Mononuclear cell (primary cell): ENCODE results near the gene GADL1. TPM values are rescaled to one million over a fixed set of nuclear protein-coding genes. Genes with fewer than 3 reads are reported as not detected.

ENCODE experiments used
- H3K27me3 ChIP-seq: 2 replicates; pipeline ENCODE4 v1.6.0; 2011; ENCODE audit warnings: low read length, control low read depth; ENCODE audit not compliant: insufficient read depth
- H3K4me1 ChIP-seq: 2 replicates; pipeline ENCODE4 v1.5.1; 2011; ENCODE audit warnings: mild to moderate bottlenecking, low read length, control low read depth; ENCODE audit not compliant: insufficient read depth
- H3K4me3 ChIP-seq: 2 replicates; pipeline ENCODE4 v1.5.1; 2011; ENCODE audit warnings: mild to moderate bottlenecking, low read length, moderate library complexity
- H3K9me3 ChIP-seq: 2 replicates; pipeline ENCODE4 v1.5.1; 2011; ENCODE audit warnings: low read depth, mild to moderate bottlenecking, control low read depth, low read length
- total RNA-seq: library from RNA; depleted of rRNA; stranded (reverse); fragments of >200 nt; gene quantifications from one replicate; pipeline ENCODE4 v1.2.3, GENCODE V29; 2012

The GADL1 gene
- total RNA-seq, 1 donor: 0.94 TPM

- Histone ChIP-seq H3K27me3 (no peaks in the 10 kb centered on the region), H3K9me3 (no peaks in the 10 kb centered on the region), H3K4me3 (no peak overlapping the region), H3K4me1 (no peaks in the 10 kb centered on the region)
Measured at GRCh38 chr3:30743641-30744317, 150.7 kb downstream of the GADL1 start.

GRCh38 chr3:30742796-30743619, 151.5 kb downstream of the GADL1 start:
- Histone ChIP-seq H3K27me3 (no peaks in the 10 kb centered on the region), H3K9me3 (no peaks in the 10 kb centered on the region), H3K4me3 (no peak overlapping the region), H3K4me1 (no peaks in the 10 kb centered on the region)

GRCh38 chr3:30741889-30742288, 152.6 kb downstream of the GADL1 start:
- Histone ChIP-seq H3K4me1 (no peaks in the 10 kb centered on the region), H3K4me3 (no peak overlapping the region), H3K9me3 (no peaks in the 10 kb centered on the region), H3K27me3 (no peaks in the 10 kb centered on the region)

GRCh38 chr3:30738605-30739004, 155.9 kb downstream of the GADL1 start:
- Histone ChIP-seq H3K27me3 (no peaks in the 10 kb centered on the region), H3K4me1 (no peaks in the 10 kb centered on the region), H3K4me3 (no peak overlapping the region), H3K9me3 (no peaks in the 10 kb centered on the region)

- Histone ChIP-seq H3K4me3 (no peak overlapping the region), H3K4me1 (no peaks in the 10 kb centered on the region), H3K27me3 (no peaks in the 10 kb centered on the region), H3K9me3 (no peaks in the 10 kb centered on the region)
Measured at GRCh38 chr3:30737743-30738499, 156.5 kb downstream of the GADL1 start.

GRCh38 chr3:30733696-30734095, 160.8 kb downstream of the GADL1 start:
- H3K4me3 ChIP-seq: no peak overlapping the region
- H3K9me3 ChIP-seq: no peaks in the 10 kb centered on the region

GRCh38 chr3:30733209-30733608, 161.3 kb downstream of the GADL1 start:
- H3K27me3 ChIP-seq: no peaks in the 10 kb centered on the region
- H3K9me3 ChIP-seq: no peaks in the 10 kb centered on the region
- H3K4me1 ChIP-seq: no peaks in the 10 kb centered on the region
- H3K4me3 ChIP-seq: no peak overlapping the region

More at GRCh38 chr3:30733696-30734095, 160.8 kb downstream of the GADL1 start:
- H3K27me3 ChIP-seq: no peaks in the 10 kb centered on the region
- H3K4me1 ChIP-seq: no peaks in the 10 kb centered on the region

- H3K27me3 ChIP-seq: no peaks in the 10 kb centered on the region
- H3K4me1 ChIP-seq: no peaks in the 10 kb centered on the region
- no peaks in the 10 kb centered on the region for H3K9me3 ChIP-seq
- H3K4me3 ChIP-seq: no peak overlapping the region
Measured at GRCh38 chr3:30730967-30731366, 163.5 kb downstream of the GADL1 start.

GRCh38 chr3:30729936-30730335, 164.5 kb downstream of the GADL1 start:
- no peaks in the 10 kb centered on the region for H3K4me1 ChIP-seq
- no peak overlapping the region for H3K4me3 ChIP-seq
- H3K9me3 ChIP-seq: no peaks in the 10 kb centered on the region
- H3K27me3 ChIP-seq: no peaks in the 10 kb centered on the region

- Histone ChIP-seq H3K27me3 (no peaks in the 10 kb centered on the region), H3K4me3 (no peak overlapping the region), H3K9me3 (no peaks in the 10 kb centered on the region), H3K4me1 (no peaks in the 10 kb centered on the region)
Measured at GRCh38 chr3:30729512-30729911, 164.9 kb downstream of the GADL1 start.

GRCh38 chr3:30728143-30728542, 166.3 kb downstream of the GADL1 start:
- Histone ChIP-seq H3K4me1 (no peaks in the 10 kb centered on the region), H3K27me3 (no peaks in the 10 kb centered on the region), H3K9me3 (no peaks in the 10 kb centered on the region), H3K4me3 (no peak overlapping the region)

- no peaks in the 10 kb centered on the region for H3K9me3 ChIP-seq
- H3K27me3 ChIP-seq: no peaks in the 10 kb centered on the region
- no peaks in the 10 kb centered on the region for H3K4me1 ChIP-seq
- no peak overlapping the region for H3K4me3 ChIP-seq
Measured at GRCh38 chr3:30724863-30725262, 169.6 kb downstream of the GADL1 start.

- Histone ChIP-seq H3K9me3 (no peaks in the 10 kb centered on the region), H3K4me3 (no peak overlapping the region), H3K4me1 (no peaks in the 10 kb centered on the region)
Measured at GRCh38 chr3:30723211-30723610, 171.2 kb downstream of the GADL1 start.

GRCh38 chr3:30721314-30721634, 173.2 kb downstream of the GADL1 start:
- Histone ChIP-seq H3K9me3 (no peaks in the 10 kb centered on the region), H3K4me3 (no peak overlapping the region), H3K27me3 (no peaks in the 10 kb centered on the region), H3K4me1 (no peaks in the 10 kb centered on the region)

More at GRCh38 chr3:30723211-30723610, 171.2 kb downstream of the GADL1 start:
- no peaks in the 10 kb centered on the region for H3K27me3 ChIP-seq

GRCh38 chr3:30720586-30721313, 173.7 kb downstream of the GADL1 start:
- Histone ChIP-seq H3K27me3 (no peaks in the 10 kb centered on the region), H3K4me1 (no peaks in the 10 kb centered on the region), H3K4me3 (no peak overlapping the region), H3K9me3 (no peaks in the 10 kb centered on the region)
